Trophoblast cell (in vitro differentiated cells and primary cell): Measurements from ENCODE around the gene CDH10.

Source experiments
- DNase-seq, 2 donors: peaks; one replicate each; pipeline ENCODE4 v3.0.0-alpha.2; 2016
- H2AFZ ChIP-seq: 2 replicates; pipeline ENCODE4 v1.6.1; 2013; ENCODE audit warnings: low read length, moderate library complexity, mild to moderate bottlenecking; ENCODE audit not compliant: insufficient read depth, poor library complexity
- H2AK5ac ChIP-seq: 2 replicates; pipeline ENCODE4 v1.6.1; 2013; ENCODE audit warnings: mild to moderate bottlenecking, low read length
- H2BK120ac ChIP-seq: 2 replicates; pipeline ENCODE4 v1.6.1; 2013; ENCODE audit warnings: low read length, mild to moderate bottlenecking, moderate library complexity; ENCODE audit not compliant: insufficient read depth, poor library complexity
- H2BK12ac ChIP-seq: 2 replicates; pipeline ENCODE4 v1.6.1; 2013; ENCODE audit warnings: mild to moderate bottlenecking, low read length, moderate library complexity
- H2BK5ac ChIP-seq: 2 replicates; pipeline ENCODE4 v1.6.1; 2013; ENCODE audit warnings: low read length, low read depth, moderate library complexity, mild to moderate bottlenecking; ENCODE audit not compliant: poor library complexity
- H3K14ac ChIP-seq: 2 replicates; pipeline ENCODE4 v1.6.1; 2013; ENCODE audit warnings: mild to moderate bottlenecking, low read length
- H3K18ac ChIP-seq: 2 replicates; pipeline ENCODE4 v1.6.1; 2013; ENCODE audit warnings: mild to moderate bottlenecking, low read length
- H3K23ac ChIP-seq: 2 replicates; pipeline ENCODE4 v1.6.1; 2013; ENCODE audit warnings: low read length
- H3K27ac ChIP-seq: 2 replicates; pipeline ENCODE4 v1.5.1; 2013; ENCODE audit warnings: low read depth, mild to moderate bottlenecking, inconsistent platforms, low read length, moderate library complexity
- H3K27me3 ChIP-seq: 2 replicates; pipeline ENCODE4 v1.6.1; 2013; ENCODE audit warnings: inconsistent platforms, mild to moderate bottlenecking, low read length, moderate library complexity; ENCODE audit not compliant: insufficient read depth
- H3K36me3 ChIP-seq, 2 experiments: 1 replicate in 1 of 2; 2 replicates in 1 of 2; pipeline ENCODE4 v1.6.1; 2013; ENCODE audit warnings: low read length in 2 of 2, mild to moderate bottlenecking in 2 of 2, moderate library complexity in 1 of 2; ENCODE audit not compliant: insufficient read depth in 2 of 2, control insufficient read depth in 1 of 2
- H3K4ac ChIP-seq: 2 replicates; pipeline ENCODE4 v1.6.1; 2013; ENCODE audit warnings: low read depth, mild to moderate bottlenecking, low read length, moderate library complexity
- H3K4me1 ChIP-seq, 2 experiments: 1 replicate in 1 of 2; 2 replicates in 1 of 2; pipeline ENCODE4 v1.6.1; 2013; ENCODE audit warnings: low read length in 2 of 2, mild to moderate bottlenecking in 2 of 2, moderate library complexity in 1 of 2; ENCODE audit not compliant: insufficient read depth in 2 of 2, control insufficient read depth in 1 of 2
- H3K4me2 ChIP-seq: 2 replicates; pipeline ENCODE4 v1.6.1; 2013; ENCODE audit warnings: inconsistent platforms, mild to moderate bottlenecking, low read length, moderate library complexity
- H3K4me3 ChIP-seq: 2 replicates; pipeline ENCODE4 v1.5.1; 2013; ENCODE audit warnings: mild to moderate bottlenecking, low read depth, low read length, inconsistent platforms
- H3K79me1 ChIP-seq: one replicate; pipeline ENCODE4 v1.6.1; 2013; ENCODE audit warnings: low read length
- H3K79me2 ChIP-seq: 2 replicates; pipeline ENCODE4 v1.6.1; 2013; ENCODE audit warnings: low read length, mild to moderate bottlenecking; ENCODE audit not compliant: control insufficient read depth, insufficient read depth, poor library complexity
- H3K9ac ChIP-seq: 2 replicates; pipeline ENCODE4 v1.6.1; 2013; ENCODE audit warnings: mild to moderate bottlenecking, low read length
- H3K9me3 ChIP-seq: 2 replicates; pipeline ENCODE4 v1.6.1; 2013; ENCODE audit warnings: low read depth, mild to moderate bottlenecking, control low read depth, inconsistent platforms, low read length; ENCODE audit not compliant: insufficient read depth
- H4K12ac ChIP-seq: 2 replicates; pipeline ENCODE4 v1.6.1; 2013; ENCODE audit warnings: low read depth, mild to moderate bottlenecking, low read length, moderate library complexity
- H4K8ac ChIP-seq: 2 replicates; pipeline ENCODE4 v1.6.1; 2013; ENCODE audit warnings: low read depth, mild to moderate bottlenecking, low read length, moderate library complexity
- H4K91ac ChIP-seq: one replicate; pipeline ENCODE4 v1.6.1; 2013; ENCODE audit warnings: low read depth, mild to moderate bottlenecking, low read length, moderate library complexity
- WGBS: extraction: QIAGEN DNeasy Blood & Tissue Kit; methylation state at CpG from one replicate; pipeline ENCODE4 v1.1.7; 2013; ENCODE audit warnings: missing lambda C conversion rate; ENCODE audit not compliant: insufficient read length, insufficient coverage; ENCODE audit errors: extremely low coverage; 5-methylcytosine and 5-hydroxymethylcytosine counted together

The CDH10 gene

DNA sequence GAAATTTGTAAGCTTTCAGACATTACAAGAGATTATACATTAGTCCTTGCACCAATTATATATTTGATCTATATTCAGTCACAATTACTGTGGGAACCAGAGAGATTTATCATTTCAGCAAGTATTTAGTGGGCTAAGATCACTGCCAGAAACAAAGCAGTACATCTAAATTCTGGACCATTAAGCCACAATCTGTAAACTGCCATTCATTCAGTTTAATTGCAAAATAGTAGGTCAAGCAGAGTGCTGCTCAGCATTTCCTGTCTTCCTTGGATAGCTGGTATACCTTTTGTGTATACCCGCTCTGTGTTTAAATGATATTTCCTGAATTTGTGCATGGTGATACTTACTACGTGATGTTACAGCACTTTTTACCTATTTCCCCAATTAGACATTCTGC, 42.6 kb downstream of the CDH10 start:
- H2AFZ ChIP-seq, result no peak overlapping the region
- H3K9ac ChIP-seq, result no peak overlapping the region
- H4K12ac ChIP-seq, result no peak overlapping the region
- H3K4ac ChIP-seq, result no peak overlapping the region
- no peaks in the 10 kb centered on the region for H3K9me3 ChIP-seq
- no peak overlapping the region for H4K8ac ChIP-seq
- H3K23ac ChIP-seq, result no peak overlapping the region
- no peak overlapping the region for H3K18ac ChIP-seq
- no peak for DNase-seq
- no peak overlapping the region for H2AK5ac ChIP-seq
- H2BK120ac ChIP-seq, result no peak overlapping the region
- H3K4me2 ChIP-seq, result no peak overlapping the region
- no peak overlapping the region for H3K14ac ChIP-seq
- no peaks in the 10 kb centered on the region for H3K79me2 ChIP-seq
- H2BK5ac ChIP-seq, result no peak overlapping the region
- no peak overlapping the region for H3K4me3 ChIP-seq
- H2BK12ac ChIP-seq, result no peak overlapping the region
- no CpG with 5 or more reads among the region's 2 CpGs for WGBS
- no peaks in the 10 kb centered on the region for H3K27me3 ChIP-seq
- H3K4me1 ChIP-seq, result no peaks in the 10 kb centered on the region
- no peak overlapping the region for H4K91ac ChIP-seq
- H3K27ac ChIP-seq, result no peak overlapping the region
- no peaks in the 10 kb centered on the region for H3K36me3 ChIP-seq
- H3K79me1 ChIP-seq, result no peaks in the 10 kb centered on the region

GRCh38 chr5:24598956-24599355, 45.8 kb downstream of the CDH10 start:
- no peak overlapping the region for H3K4me3 ChIP-seq
- no peaks in the 10 kb centered on the region for H3K4me1 ChIP-seq
- no peak overlapping the region for H4K8ac ChIP-seq
- no peak overlapping the region for H3K14ac ChIP-seq
- no peak overlapping the region for H2BK5ac ChIP-seq
- H3K27me3 ChIP-seq, result no peaks in the 10 kb centered on the region
- no peak overlapping the region for H3K27ac ChIP-seq
- H3K79me2 ChIP-seq, result no peaks in the 10 kb centered on the region
- H2AFZ ChIP-seq, result no peak overlapping the region
- no CpG with 5 or more reads among the region's 1 CpG for WGBS
- no peak overlapping the region for H3K4ac ChIP-seq
- H2BK120ac ChIP-seq, result no peak overlapping the region
- H2AK5ac ChIP-seq, result no peak overlapping the region
- no peak overlapping the region for H3K9ac ChIP-seq
- no peak overlapping the region for H3K23ac ChIP-seq
- H3K36me3 ChIP-seq, result no peaks in the 10 kb centered on the region
- no peaks in the 10 kb centered on the region for H3K79me1 ChIP-seq
- H2BK12ac ChIP-seq, result no peak overlapping the region
- DNase-seq, result no peak
- no peaks in the 10 kb centered on the region for H3K9me3 ChIP-seq
- no peak overlapping the region for H3K18ac ChIP-seq
- no peak overlapping the region for H4K91ac ChIP-seq
- no peak overlapping the region for H3K4me2 ChIP-seq
- H4K12ac ChIP-seq, result no peak overlapping the region

- no peak for DNase-seq
- no peak overlapping the region for H3K18ac ChIP-seq
- H3K4me3 ChIP-seq, result no peak overlapping the region
- H2BK120ac ChIP-seq, result no peak overlapping the region
- H3K27me3 ChIP-seq, result no peaks in the 10 kb centered on the region
- H2AFZ ChIP-seq, result no peak overlapping the region
- no peak overlapping the region for H4K12ac ChIP-seq
- no peak overlapping the region for H3K27ac ChIP-seq
- no peak overlapping the region for H4K8ac ChIP-seq
- H3K36me3 ChIP-seq, result no peaks in the 10 kb centered on the region
- no peak overlapping the region for H2BK12ac ChIP-seq
- no peak overlapping the region for H3K14ac ChIP-seq
- H3K4me2 ChIP-seq, result no peak overlapping the region
- H3K9me3 ChIP-seq, result no peaks in the 10 kb centered on the region
- H3K4me1 ChIP-seq, result no peaks in the 10 kb centered on the region
- no peak overlapping the region for H3K9ac ChIP-seq
- H3K79me2 ChIP-seq, result no peaks in the 10 kb centered on the region
- no CpG with 5 or more reads among the region's 2 CpGs for WGBS
- H4K91ac ChIP-seq, result no peak overlapping the region
- H2AK5ac ChIP-seq, result no peak overlapping the region
- H3K4ac ChIP-seq, result no peak overlapping the region
- no peaks in the 10 kb centered on the region for H3K79me1 ChIP-seq
- no peak overlapping the region for H2BK5ac ChIP-seq
- no peak overlapping the region for H3K23ac ChIP-seq
Observed at GRCh38 chr5:24595329-24595728, 49.4 kb downstream of the CDH10 start.

DNA sequence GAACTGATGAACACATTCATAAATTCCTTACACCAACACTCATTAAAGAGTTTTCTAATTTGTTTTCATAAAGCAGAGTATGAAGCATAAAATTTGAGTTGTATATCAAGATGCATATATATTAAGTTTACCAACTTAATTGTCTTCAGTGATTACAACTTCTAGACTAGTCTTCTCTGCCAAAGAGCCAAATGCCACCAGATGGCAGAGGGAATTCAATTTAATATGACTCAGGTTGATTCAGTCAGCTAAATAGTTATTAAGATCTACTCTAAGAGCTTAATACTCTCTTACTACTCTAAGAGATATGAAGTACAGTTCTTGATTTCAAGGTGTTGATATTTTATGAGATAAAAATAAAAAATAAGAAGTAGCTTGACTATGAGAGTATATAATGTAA, 53.4 kb downstream of the CDH10 start:
- Histone ChIP-seq H3K9ac (no peak overlapping the region), H3K14ac (no peak overlapping the region), H3K27me3 (no peaks in the 10 kb centered on the region), H3K18ac (no peak overlapping the region), H2BK12ac (no peak overlapping the region), H2BK120ac (no peak overlapping the region), H4K91ac (no peak overlapping the region), H4K12ac (no peak overlapping the region), H3K4ac (no peak overlapping the region), H3K4me1 (no peaks in the 10 kb centered on the region), H3K4me3 (no peak overlapping the region), H3K79me2 (no peaks in the 10 kb centered on the region), H3K27ac (no peak overlapping the region), H2AK5ac (no peak overlapping the region), H4K8ac (no peak overlapping the region), H3K23ac (no peak overlapping the region), H3K36me3 (no peaks in the 10 kb centered on the region), H2BK5ac (no peak overlapping the region), H3K9me3 (no peaks in the 10 kb centered on the region), H2AFZ (no peak overlapping the region), H3K79me1 (no peaks in the 10 kb centered on the region), H3K4me2 (no peak overlapping the region)
- no peak for DNase-seq

DNA sequence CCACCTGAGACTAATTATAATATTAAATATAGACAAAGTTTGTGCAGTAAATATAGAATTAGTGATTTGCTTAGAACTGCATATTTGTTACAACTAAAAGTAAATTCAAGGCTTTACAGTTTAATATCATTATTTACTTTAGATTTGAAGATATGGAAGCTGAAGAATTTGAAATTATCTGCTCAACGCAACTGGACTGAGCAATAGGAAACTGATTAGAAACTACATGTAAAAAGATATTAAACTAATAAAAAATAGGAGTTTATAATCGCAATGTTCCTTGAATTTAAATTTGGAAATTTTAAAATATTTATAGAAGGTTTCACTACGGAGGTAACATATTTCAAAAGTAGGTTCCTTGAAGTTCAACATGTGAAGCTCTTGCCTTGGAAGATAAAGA, 55.2 kb downstream of the CDH10 start:
- Histone ChIP-seq H4K12ac (no peak overlapping the region), H3K79me2 (no peaks in the 10 kb centered on the region), H2AFZ (no peak overlapping the region), H3K9me3 (no peaks in the 10 kb centered on the region), H2BK5ac (no peak overlapping the region), H3K79me1 (no peaks in the 10 kb centered on the region), H3K4ac (no peak overlapping the region), H4K91ac (no peak overlapping the region), H3K18ac (no peak overlapping the region), H3K4me3 (no peak overlapping the region), H2BK120ac (no peak overlapping the region), H3K23ac (no peak overlapping the region), H3K4me2 (no peak overlapping the region), H3K14ac (no peak overlapping the region), H3K27ac (no peak overlapping the region), H4K8ac (no peak overlapping the region), H3K9ac (no peak overlapping the region), H2AK5ac (no peak overlapping the region), H2BK12ac (no peak overlapping the region), H3K27me3 (no peaks in the 10 kb centered on the region), H3K4me1 (no peaks in the 10 kb centered on the region), H3K36me3 (no peaks in the 10 kb centered on the region)
- WGBS, result no CpG with 5 or more reads among the region's 3 CpGs
- no peak for DNase-seq
